ENCODE results near the gene TIAL1. TPM values are rescaled to one million over a fixed set of nuclear protein-coding genes. Genes with fewer than 3 reads are reported as not detected.

TIAL1 gene
- total RNA-seq, 2 experiments from 2014 or later = 184 to 192 TPM

- intact Hi-C loops (cut with micrococcal nuclease) = no loop called here
- CTCF ChIA-PET = interaction anchor here (1.1 to 2.0 kb wide), 2 partner anchors 8 to 9 kb away, joined by 5 to 7 read pairs; no protein-coding TSS in a partner anchor
- no peaks in the 10 kb centered on the region for H3K9me3 Mint-ChIP-seq
- peaks cover 70% of the 10 kb centered on the region for H3K4me1 Mint-ChIP-seq (ENCODE audit: low read depth)
- H3K27ac Mint-ChIP-seq = peak overlapping the region; percentile 64
- no peaks in the 10 kb centered on the region for H3K27me3 Mint-ChIP-seq (ENCODE audit: low read depth)
- H3K36me3 Mint-ChIP-seq (ENCODE audit: low read depth) = peaks cover 52% of the 10 kb centered on the region
- H3K4me3 Mint-ChIP-seq = no peak overlapping the region
- no peak for DNase-seq
Measured at GRCh38 chr10:119523895-119524719, 72.7 kb downstream of the TIAL1 start.

Other genes starting within 250 kb of the TIAL1 start
- gene RGS10, start 54.2 kb downstream of the TIAL1 start, total RNA-seq = 100 to 1,000 TPM; 234 to 240 TPM
- gene BAG3, start 54.4 kb upstream of the TIAL1 start, total RNA-seq = 10 to 100 TPM; 20.9 to 24.3 TPM
- 10 to 100 TPM; 10.5 to 10.9 TPM for gene INPP5F, start 129.1 kb upstream of the TIAL1 start, total RNA-seq

Data from activated naive CD4-positive, alpha-beta T cell treated with anti-CD3 and anti-CD28 coated beads for 36 hours (primary cell).